ENCODE results near the gene OTUB1. TPM values are rescaled to one million over a fixed set of nuclear protein-coding genes. Genes with fewer than 3 reads are reported as not detected.

Gene OTUB1
- total RNA-seq, 1 experiment from 2014 or later = 87.0 TPM

DNA sequence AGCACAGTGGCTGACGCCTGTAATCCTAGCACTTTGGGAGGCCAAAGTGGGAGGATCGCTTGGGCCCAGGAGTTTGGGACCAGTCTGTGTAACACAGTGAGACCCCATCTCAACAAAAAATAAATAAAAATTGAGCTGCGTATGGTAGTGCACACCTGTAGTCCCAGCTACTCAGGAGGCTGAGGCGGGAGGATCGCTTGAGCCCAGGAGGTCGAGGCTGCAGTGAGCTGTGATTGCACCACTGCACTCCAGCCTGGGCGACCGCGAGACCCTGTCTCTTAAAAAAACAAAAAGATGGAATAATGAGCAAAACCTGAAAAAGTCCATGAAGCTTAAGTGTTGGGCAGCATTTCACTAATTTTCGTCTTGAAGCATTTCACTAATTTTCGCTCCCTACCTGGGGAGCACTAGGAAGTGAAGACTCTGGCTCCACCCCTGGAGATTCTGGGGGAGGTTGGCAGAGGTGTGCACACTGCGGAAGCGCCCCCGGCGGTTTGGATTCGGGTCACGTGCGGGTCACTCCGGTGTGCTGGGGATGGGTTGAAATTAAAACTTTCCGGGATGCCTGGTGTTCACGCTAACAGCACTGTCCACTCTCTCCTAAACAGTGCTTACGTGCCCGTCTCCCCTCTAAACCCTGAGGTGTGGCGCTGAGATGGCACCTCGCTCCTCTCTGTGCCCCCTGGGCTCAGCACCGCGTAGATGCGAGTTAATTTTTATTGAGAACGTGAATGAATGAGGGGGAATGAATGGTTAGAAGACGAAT, 48.3 kb upstream of the OTUB1 start:
- peak overlapping the region; percentile 38 to 67 for H3K4me3 ChIP-seq (replicated peaks in 1 of 2; ENCODE audit: low read depth in 1 of 2, low read length in 2 of 2)
- no peaks in the 10 kb centered on the region for H3K36me3 ChIP-seq (ENCODE audit: control insufficient read depth in 1 of 2, insufficient read depth in 2 of 2, low read length in 2 of 2)
- BruUV-seq (replicated peaks) = no TSS peak
- RAD21 ChIA-PET (ENCODE audit: low non-redundant PET in 1 of 2, low total read pairs in 2 of 2, uncharacterized antibody in 2 of 2, unreplicated experiment in 2 of 2) = no interaction called here
- H3K9me2 ChIP-seq (ENCODE audit: insufficient read depth) = no peaks in the 10 kb centered on the region
- CTCF ChIA-PET = no interaction called here
- H3K27ac ChIP-seq (ENCODE audit: low read depth, low read length) = peak overlapping the region; percentile 87
- TF ChIP-seq, protein P1, sequence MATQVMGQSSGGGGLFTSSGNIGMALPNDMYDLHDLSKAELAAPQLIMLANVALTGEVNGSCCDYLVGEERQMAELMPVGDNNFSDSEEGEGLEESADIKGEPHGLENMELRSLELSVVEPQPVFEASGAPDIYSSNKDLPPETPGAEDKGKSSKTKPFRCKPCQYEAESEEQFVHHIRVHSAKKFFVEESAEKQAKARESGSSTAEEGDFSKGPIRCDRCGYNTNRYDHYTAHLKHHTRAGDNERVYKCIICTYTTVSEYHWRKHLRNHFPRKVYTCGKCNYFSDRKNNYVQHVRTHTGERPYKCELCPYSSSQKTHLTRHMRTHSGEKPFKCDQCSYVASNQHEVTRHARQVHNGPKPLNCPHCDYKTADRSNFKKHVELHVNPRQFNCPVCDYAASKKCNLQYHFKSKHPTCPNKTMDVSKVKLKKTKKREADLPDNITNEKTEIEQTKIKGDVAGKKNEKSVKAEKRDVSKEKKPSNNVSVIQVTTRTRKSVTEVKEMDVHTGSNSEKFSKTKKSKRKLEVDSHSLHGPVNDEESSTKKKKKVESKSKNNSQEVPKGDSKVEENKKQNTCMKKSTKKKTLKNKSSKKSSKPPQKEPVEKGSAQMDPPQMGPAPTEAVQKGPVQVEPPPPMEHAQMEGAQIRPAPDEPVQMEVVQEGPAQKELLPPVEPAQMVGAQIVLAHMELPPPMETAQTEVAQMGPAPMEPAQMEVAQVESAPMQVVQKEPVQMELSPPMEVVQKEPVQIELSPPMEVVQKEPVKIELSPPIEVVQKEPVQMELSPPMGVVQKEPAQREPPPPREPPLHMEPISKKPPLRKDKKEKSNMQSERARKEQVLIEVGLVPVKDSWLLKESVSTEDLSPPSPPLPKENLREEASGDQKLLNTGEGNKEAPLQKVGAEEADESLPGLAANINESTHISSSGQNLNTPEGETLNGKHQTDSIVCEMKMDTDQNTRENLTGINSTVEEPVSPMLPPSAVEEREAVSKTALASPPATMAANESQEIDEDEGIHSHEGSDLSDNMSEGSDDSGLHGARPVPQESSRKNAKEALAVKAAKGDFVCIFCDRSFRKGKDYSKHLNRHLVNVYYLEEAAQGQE (IDR thresholded peaks at IDR 0.05; ENCODE audit: low read depth) = no peak
- TF ChIP-seq POLR2A (IDR thresholded peaks at IDR 0.05; ENCODE audit: borderline replicate concordance, extremely low read depth, insufficient read depth, insufficient read length) (no peak), YY1 (IDR thresholded peaks at IDR 0.05; ENCODE audit: extremely low read depth, insufficient replicate concordance, low read depth, low read length) (no peak), FOSL1 (IDR thresholded peaks at IDR 0.05; ENCODE audit: low read depth) (no peak), CTCF (IDR thresholded peaks at IDR 0.05 in 2 of 3, conservative IDR thresholded peaks at IDR 0.05 in 1 of 3; ENCODE audit: borderline replicate concordance in 1 of 3, insufficient read depth in 1 of 3, low read depth in 2 of 3, low read length in 2 of 3) (no peak; a peak in 1 of 6 replicates), ZFX (IDR thresholded peaks at IDR 0.05) (no peak), EGR1 (IDR thresholded peaks at IDR 0.05; ENCODE audit: low read depth) (no peak), TCF7L2 (IDR thresholded peaks at IDR 0.05; ENCODE audit: borderline replicate concordance, extremely low read depth, insufficient read depth, insufficient read length) (no peak), ZNF274 (IDR thresholded peaks at IDR 0.05; ENCODE audit: low read depth, low read length) (no peak), JUND (IDR thresholded peaks at IDR 0.05) (no peak), CEBPB (IDR thresholded peaks at IDR 0.05; ENCODE audit: low read depth) (no peak), RAD21 (IDR thresholded peaks at IDR 0.05; ENCODE audit: low read depth) (no peak)
- TF ChIP-seq, protein P2, sequence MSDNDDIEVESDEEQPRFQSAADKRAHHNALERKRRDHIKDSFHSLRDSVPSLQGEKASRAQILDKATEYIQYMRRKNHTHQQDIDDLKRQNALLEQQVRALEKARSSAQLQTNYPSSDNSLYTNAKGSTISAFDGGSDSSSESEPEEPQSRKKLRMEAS (IDR thresholded peaks at IDR 0.05) = no peak; the same call in 1 of the 2 replicates
- TF ChIP-seq, protein P3, sequence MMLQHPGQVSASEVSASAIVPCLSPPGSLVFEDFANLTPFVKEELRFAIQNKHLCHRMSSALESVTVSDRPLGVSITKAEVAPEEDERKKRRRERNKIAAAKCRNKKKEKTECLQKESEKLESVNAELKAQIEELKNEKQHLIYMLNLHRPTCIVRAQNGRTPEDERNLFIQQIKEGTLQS (IDR thresholded peaks at IDR 0.05) = no peak
- H3K27me3 ChIP-seq (ENCODE audit: insufficient read depth, low read length) = no peaks in the 10 kb centered on the region
- POLR2A ChIA-PET = interaction anchor here (1.2 kb wide), 1 partner anchor 21 kb away, joined by 3 read pairs; the partner anchor contains the start of gene RCOR2
- peaks cover 41% of the 10 kb centered on the region for H3K79me2 ChIP-seq (ENCODE audit: insufficient read depth, low read length)
- intact Hi-C loops (cut with micrococcal nuclease) = loop anchor here (1.0 kb wide), 2 partner anchors 19 to 48 kb away; partner anchors contain the start of gene OTUB1
- peaks cover 10 to 31% of the 10 kb centered on the region in 2 experiments for H3K4me1 ChIP-seq (ENCODE audit: control insufficient read depth in 1 of 2, insufficient read depth in 2 of 2, low read length in 2 of 2)
- H3K9me3 ChIP-seq (ENCODE audit: control insufficient read depth in 1 of 2, insufficient read depth in 1 of 2, low read depth in 1 of 2, low read length in 2 of 2) = no peaks in the 10 kb centered on the region
- DNase-seq (ENCODE audit: low read depth, low spot score) = no peak
- H4K20me1 ChIP-seq (ENCODE audit: insufficient read depth) = no peaks in the 10 kb centered on the region
- H3K4me2 ChIP-seq (ENCODE audit: low read length) = peak overlapping the region; percentile 100
- peak; percentile 59 for ATAC-seq
- H3K9ac ChIP-seq (ENCODE audit: low read length) = peak overlapping the region; percentile 75
- H2AFZ ChIP-seq (ENCODE audit: low read depth, low read length, poor library complexity, severe bottlenecking) = peak overlapping the region; percentile 99
